GM21723 (cell line): ENCODE results near the gene CLEC19A.
"Not testable (repeated sequence)": the region's sequence is repeated elsewhere in the genome, so short reads cannot be mapped to it uniquely, and the experiment has no call there.

ENCODE experiments used
- ATAC-seq: cut with Tn5 transposase; IDR thresholded peaks from one replicate; pipeline ENCODE4 v1.9.1; 2021; ENCODE audit warnings: mild to moderate bottlenecking, moderate library complexity; ENCODE audit not compliant: unreplicated experiment

The CLEC19A gene

GRCh38 chr16:19321186-19321585 lies 35.7 kb downstream of the CLEC19A start:
- ATAC-seq = not testable (repeated sequence)

GRCh38 chr16:19323596-19323995 lies 38.1 kb downstream of the CLEC19A start:
- no peak for ATAC-seq

GRCh38 chr16:19328364-19328763 lies 42.8 kb downstream of the CLEC19A start:
- ATAC-seq = no peak

GRCh38 chr16:19329932-19330331 lies 44.4 kb downstream of the CLEC19A start:
- ATAC-seq = no peak

- ATAC-seq = no peak
Observed at GRCh38 chr16:19330841-19331397, 45.4 kb downstream of the CLEC19A start.

DNA sequence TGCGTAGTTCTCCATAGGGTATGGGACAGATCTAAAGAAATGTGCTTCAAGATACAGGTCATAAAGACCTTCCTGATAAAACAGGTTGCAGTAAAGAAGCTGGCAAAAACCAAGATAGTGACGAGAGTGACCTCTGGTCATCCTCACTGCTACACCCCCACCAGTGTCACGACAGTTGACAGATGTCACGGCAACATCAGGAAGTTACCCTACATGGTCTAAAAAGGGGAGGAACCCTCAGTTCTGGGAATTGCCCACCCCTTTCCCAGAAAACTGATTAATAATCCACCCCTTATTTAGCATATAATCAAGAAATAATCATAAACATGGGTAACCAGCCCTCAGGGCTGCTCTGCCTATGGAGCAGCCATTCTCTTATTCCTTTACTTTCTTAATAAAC lies 46.3 kb downstream of the CLEC19A start:
- no peak for ATAC-seq

- no peak for ATAC-seq
Observed at GRCh38 chr16:19338335-19338734, 52.8 kb downstream of the CLEC19A start.

DNA sequence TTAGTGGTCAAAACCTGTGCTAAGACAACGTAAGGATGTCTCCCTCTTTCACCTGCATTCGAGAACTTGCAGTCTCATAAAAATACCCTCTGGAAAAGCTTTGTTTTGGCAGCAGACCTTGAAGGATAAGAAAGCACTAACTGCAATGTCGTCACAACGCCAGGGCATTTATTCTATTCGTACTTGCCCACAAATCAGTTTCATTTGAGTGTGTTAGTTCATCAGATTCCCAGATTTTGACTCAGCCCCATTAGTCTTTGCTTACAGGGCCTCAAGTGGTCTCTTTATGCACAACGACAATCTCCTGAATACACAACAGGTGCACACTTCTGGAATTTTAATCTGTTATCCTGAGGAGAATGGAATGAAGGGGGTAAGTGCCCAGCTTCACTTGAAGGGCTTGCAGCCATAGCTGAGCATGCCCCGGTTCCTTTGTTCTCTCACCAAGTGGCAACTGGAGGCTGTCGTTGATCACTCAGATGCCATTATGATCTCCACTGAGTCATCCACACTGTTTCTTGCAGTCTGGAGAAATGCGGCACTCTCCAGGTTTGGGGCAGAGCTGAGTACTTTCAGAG lies 58.8 kb downstream of the CLEC19A start:
- no peak for ATAC-seq

GRCh38 chr16:19344980-19345379 lies 59.4 kb downstream of the CLEC19A start:
- ATAC-seq = no peak

DNA sequence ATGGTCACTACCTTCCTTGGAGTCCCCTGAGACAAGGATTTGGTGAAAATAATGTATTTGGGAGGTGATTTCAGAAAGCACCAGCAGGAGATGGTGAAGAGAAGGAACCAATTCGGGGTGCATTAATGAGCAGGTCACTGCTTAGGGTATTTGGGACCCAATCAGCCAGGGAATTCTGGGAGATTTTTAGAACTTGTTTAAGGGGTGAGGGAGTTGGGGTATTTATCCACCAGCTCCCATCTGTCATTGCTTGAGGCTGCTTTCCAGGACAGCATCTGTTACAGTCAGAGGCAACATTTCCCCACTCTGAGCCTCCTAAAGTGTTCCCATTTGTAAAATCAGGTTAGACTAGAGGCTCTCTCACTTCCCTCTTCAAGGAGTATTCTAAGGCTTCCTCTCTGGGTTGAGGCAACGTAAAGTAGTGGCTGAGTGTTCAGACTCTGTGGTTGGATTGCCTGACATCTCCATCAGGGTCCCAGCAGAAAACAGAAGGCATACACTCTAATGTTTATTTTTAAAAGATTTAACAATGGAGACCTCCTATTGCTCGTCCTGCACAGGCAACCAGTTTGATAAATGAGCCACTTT lies 60.9 kb downstream of the CLEC19A start:
- no peak for ATAC-seq

DNA sequence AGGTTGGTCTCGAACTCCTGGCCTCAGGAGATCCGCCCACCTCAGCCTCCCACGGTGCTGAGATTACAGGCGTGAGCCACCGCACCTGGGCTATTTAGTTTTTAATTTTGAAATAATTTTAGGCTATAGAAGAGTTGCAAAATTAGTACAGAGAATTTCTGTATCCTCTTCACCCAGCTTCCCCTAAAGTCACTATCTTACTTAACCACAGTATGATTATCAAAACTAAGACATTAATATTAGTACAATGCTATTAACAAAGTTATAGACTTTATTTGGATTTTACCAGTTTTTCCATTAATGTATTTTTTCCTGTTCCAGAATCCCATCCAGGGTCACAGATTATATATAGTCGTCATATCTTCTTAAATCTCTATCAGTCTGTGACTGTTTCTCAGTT lies 62.6 kb downstream of the CLEC19A start:
- no peak for ATAC-seq

GRCh38 chr16:19348578-19349315 lies 63.2 kb downstream of the CLEC19A start:
- no peak for ATAC-seq

DNA sequence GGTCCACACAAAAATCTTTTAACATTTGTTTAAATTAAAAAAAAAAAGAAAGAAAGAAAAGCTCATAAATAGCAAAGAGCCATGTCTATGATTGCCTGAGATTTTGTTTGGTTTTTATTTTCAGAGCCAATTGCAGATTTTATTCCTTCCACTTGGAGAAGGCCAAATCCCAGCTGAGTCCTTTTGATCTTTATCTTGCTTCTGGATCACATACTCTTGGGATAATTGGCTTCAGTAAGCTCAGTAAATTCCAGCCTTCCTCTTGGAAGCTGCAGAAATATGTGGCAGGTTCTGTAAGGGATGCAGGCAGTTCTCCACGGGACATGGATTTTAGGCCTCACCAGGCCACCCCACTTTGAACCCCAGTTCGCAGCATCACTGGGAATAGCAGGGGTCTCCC lies 68.8 kb downstream of the CLEC19A start:
- no peak for ATAC-seq

DNA sequence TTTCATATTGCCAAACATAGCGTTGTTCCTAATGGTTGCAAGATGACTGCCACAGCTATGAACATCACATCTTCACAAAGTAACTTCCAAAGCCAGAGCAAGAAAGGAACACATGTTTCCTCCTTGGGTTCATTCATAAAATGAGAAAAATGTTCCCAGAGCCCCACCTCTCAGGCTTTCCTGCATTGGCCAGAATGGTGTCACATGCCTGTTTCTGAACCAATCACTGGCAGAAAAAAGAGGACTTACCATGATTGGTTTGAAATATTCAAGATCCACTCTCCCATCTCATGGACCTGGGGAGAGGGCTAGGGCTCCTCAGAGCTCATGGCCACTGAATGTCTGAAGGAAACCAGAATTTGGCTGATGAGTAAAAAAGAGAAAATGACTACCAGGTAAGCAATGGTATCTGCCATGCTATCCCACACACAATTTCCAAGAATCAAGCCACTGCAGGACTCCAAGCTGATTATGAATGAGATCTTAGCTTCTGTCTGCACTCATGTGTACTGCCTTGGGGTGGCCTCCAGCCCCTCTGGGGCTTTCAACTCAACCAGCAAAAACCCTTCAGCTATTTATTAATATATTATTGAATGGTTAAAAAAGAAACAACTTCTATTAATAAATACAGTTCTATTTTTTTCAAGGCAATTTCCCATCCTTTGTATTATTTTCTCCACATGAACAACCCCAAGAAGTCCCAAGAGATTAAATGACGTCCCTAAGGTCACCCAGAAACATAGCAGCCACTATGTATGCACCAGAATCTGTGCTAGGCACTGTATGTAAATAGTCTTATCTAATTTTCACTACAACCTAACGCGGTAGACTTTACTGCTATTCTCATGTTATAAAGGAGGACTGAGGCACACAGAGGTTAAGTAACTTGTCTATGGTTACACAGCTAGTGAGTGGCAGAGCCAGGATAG lies 70.8 kb downstream of the CLEC19A start:
- no peak for ATAC-seq

- no peak for ATAC-seq
Observed at GRCh38 chr16:19359556-19359955, 74.0 kb downstream of the CLEC19A start.
